AG10803 (cell line): ENCODE data around the gene C16orf96.

Source experiments
- DNase-seq: peaks from one replicate; pipeline ENCODE4 v3.0.0; 2010; ENCODE audit warnings: low read depth
- H3K4me3 ChIP-seq: 2 replicates; pipeline ENCODE4 v1.5.1; 2011; ENCODE audit warnings: mild to moderate bottlenecking, low read length, control low read depth
- TF ChIP-seq, protein P1 (sequence below): conservative IDR thresholded peaks from 2 replicates; pipeline ENCODE4 v1.5.1; 2011; ENCODE audit warnings: mild to moderate bottlenecking, low read length, control low read depth, inconsistent platforms

C16orf96 gene

DNA sequence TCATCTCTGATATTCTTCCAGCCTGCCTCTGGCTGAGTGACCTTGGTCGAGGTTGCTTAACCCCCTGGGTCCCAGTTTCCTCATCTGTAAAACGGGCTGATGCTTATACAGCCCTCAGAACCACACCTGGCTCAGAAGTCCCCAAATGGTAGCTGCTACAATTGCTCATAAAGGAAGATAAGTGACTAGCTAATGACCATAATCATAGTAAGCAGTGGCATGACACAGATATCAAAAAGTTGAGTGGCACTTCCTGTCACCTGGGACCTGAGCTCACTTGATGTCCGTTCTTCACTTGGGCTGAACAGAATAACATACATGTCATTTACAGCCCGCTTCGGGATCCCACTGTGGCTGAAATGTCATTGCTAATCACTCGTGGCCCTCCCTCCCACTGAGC is 70.3 kb downstream of the C16orf96 start:
- TF ChIP-seq, protein P1, sequence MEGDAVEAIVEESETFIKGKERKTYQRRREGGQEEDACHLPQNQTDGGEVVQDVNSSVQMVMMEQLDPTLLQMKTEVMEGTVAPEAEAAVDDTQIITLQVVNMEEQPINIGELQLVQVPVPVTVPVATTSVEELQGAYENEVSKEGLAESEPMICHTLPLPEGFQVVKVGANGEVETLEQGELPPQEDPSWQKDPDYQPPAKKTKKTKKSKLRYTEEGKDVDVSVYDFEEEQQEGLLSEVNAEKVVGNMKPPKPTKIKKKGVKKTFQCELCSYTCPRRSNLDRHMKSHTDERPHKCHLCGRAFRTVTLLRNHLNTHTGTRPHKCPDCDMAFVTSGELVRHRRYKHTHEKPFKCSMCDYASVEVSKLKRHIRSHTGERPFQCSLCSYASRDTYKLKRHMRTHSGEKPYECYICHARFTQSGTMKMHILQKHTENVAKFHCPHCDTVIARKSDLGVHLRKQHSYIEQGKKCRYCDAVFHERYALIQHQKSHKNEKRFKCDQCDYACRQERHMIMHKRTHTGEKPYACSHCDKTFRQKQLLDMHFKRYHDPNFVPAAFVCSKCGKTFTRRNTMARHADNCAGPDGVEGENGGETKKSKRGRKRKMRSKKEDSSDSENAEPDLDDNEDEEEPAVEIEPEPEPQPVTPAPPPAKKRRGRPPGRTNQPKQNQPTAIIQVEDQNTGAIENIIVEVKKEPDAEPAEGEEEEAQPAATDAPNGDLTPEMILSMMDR, result no peak
- DNase-seq, result no peak
- peak overlapping the region; percentile 70 for H3K4me3 ChIP-seq

DNA sequence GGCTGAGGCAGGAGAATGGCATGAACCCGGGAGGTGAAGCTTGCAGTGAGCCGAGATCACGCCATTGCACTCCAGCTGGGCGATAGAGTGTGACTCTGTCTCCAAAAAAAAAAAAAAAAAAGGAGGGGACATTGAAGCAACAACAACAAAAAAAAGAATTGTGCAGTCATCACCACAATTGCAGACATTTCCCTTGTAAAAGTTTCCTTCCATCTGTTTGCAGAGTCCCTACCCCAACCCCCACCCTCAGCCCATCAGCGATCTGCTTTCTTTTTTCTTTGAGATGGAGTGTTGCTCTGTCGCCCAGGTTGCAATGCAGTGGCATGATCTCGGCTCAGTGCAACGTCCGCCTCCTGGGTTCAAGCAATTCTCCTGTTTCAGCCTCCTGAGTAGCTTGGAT is 72.1 kb downstream of the C16orf96 start:
- TF ChIP-seq, protein P1, result no peak
- DNase-seq, result no peak
- H3K4me3 ChIP-seq, result no peak overlapping the region

DNA sequence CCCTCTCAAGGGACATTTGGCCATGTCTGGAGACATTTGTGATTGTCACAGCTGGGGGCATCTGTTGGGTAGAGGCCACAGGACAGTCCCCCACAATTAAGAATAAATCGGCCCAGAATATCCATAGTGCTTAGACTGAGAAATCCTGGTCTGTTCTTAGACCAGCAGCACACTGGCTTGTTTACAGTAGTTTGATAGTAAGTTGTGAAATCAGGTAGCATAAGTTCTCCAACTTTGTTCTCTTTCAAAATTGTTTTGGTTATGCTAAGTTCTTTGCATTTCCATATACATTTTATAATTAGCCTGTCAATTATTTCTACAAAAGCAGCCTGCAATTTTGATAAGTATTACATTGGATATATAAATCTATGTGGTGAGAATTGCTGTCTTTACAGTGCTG is 75.3 kb downstream of the C16orf96 start:
- DNase-seq, result no peak
- TF ChIP-seq, protein P1, result no peak
- no peak overlapping the region for H3K4me3 ChIP-seq

DNA sequence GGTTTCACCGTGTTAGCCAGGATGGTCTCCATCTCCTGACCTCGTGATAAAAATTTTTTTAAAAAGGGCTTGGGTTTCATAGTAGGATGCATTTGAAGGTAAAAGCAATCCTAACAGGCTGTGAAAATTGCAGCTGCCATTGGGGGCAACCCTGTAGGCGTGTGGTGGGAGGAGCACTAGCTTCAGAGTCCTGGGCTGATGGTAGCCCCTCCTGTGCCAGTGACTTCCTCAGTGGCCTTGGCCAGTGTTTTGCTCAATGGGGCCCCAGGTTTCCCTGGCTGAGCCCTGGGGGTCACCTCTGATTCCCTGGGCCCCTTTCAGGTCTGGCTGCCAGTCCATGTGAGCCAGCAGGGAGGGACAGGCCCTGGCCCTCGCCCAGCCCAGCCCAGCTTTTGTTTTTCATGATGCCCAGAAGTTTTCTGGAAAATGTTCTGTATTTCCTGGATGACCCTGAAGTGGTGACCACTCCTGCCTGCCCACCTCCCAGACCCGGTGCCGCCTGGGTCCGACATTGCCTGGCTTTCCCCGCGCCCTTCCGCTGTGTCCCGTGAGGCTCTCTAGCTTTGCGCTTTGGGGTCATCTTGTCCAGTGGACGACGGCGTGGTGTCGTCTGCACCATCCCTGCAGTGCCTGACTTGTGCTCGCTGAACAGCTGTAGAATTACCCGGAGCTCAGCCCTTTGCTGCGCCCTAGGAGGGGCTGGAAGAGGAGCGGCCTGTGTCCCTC is 77.9 kb downstream of the C16orf96 start:
- no peak overlapping the region for H3K4me3 ChIP-seq
- TF ChIP-seq, protein P1, result no peak
- DNase-seq, result no peak

DNA sequence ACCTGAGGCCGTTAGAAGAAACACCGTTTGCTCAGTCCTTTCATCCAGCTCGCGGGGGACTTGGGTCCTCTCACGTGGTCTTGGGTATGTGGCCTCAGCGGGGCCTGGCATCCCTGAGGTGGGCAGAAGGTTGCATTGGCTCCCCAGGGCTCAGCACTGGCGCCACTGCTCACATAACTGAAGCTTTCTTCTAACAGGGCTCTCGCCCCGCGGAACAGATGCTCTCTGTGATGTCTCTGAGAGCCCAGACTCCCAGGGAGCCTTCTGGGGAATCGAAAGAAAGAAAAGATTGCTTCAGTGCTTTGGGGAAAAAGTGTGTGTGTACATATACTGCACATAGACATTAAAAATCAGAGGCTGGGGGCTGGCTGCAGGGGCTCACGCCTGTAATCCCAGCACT is 78.6 kb downstream of the C16orf96 start:
- TF ChIP-seq, protein P1, result no peak
- no peak overlapping the region for H3K4me3 ChIP-seq
- no peak for DNase-seq

DNA sequence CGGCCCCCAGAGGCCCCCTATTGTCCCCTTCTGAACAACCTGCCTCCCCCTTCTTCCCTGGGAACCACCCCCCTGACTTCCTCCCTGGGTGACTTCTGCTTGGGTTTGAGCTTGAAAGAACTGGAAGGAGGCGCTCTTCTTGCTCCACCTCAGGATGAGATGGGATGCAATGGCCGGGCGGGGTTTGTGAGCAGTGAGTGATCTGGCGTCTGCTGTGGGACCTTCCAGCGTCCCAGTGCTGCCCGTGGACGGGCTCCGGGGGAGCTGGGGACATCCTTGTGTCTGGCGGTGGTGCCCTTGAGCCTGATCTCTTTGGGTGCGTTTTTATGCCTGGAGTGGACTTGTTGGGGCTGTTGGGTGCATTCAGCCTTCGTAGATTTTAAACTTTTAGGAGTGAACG is 80.1 kb downstream of the C16orf96 start:
- TF ChIP-seq, protein P1, result no peak
- no peak for DNase-seq

DNA sequence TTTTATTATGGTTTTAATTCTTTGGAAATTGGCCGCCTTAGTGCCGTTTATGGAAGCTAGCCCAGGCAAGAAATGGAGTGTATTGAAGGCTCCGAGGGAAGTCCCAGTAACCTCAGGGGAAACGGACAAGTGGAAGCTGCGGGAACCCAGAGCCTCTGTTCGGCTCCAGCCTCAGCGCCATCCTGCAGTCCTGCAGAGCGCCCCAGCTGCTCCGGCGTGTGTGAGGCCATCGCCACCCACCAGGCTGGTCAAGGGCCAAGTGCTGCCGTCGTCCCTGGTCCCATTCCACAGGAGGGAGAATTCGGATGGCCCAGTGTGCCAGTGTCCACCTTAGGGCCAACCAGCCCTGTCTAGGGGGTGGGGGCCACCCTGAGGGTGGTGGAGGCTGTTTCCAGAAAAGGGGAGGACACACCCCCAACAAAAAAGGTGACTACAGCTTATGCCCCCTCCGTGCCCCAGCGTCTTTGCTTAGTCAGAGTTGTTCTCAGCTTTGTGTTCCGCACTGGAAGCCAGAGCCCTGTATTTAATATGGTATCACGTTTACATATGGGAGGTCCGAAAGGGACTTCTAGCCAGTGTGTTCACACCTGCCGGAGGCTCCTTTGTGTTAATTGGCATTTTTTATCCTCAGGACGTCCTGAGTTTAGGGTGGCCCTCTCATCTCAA is 81.5 kb downstream of the C16orf96 start:
- H3K4me3 ChIP-seq, result no peak overlapping the region
- DNase-seq, result no peak
- TF ChIP-seq, protein P1, result no peak

More for the DNA sequence above, 80.1 kb downstream of the C16orf96 start:
- H3K4me3 ChIP-seq, result no peak overlapping the region
